HK-2 (cell line): ENCODE results near the gene ATP9A.
A peak's percentile ranks its signal among the peaks of the same experiment; 100 is the strongest.
"Not testable (repeated sequence)": the region's sequence is repeated elsewhere in the genome, so short reads cannot be mapped to it uniquely, and the experiment has no call there.

Source experiments
- DNase-seq: peaks from one replicate; pipeline ENCODE4 v3.0.0-alpha.2; 2018; ENCODE audit not compliant: unreplicated experiment

ATP9A gene

GRCh38 chr20:51578145-51578459 is 190.1 kb downstream of the ATP9A start:
- DNase-seq = no peak

- DNase-seq = no peak
These were observed 190.6 kb downstream of the ATP9A start for GRCh38 chr20:51577432-51578144.

- no peak for DNase-seq
These were observed 192.7 kb downstream of the ATP9A start for GRCh38 chr20:51575486-51575885.

GRCh38 chr20:51574248-51575033 is 193.7 kb downstream of the ATP9A start:
- DNase-seq = no peak

GRCh38 chr20:51573576-51574243 is 194.5 kb downstream of the ATP9A start:
- DNase-seq = no peak

GRCh38 chr20:51571460-51571794 is 196.8 kb downstream of the ATP9A start:
- DNase-seq = no peak

GRCh38 chr20:51570739-51571459 is 197.3 kb downstream of the ATP9A start:
- no peak for DNase-seq

GRCh38 chr20:51569815-51570738 is 198.1 kb downstream of the ATP9A start:
- DNase-seq = no peak

- DNase-seq = not testable (repeated sequence)
These were observed 199.7 kb downstream of the ATP9A start for GRCh38 chr20:51568533-51568932.

GRCh38 chr20:51567622-51568021 is 200.6 kb downstream of the ATP9A start:
- no peak for DNase-seq

GRCh38 chr20:51566594-51566993 is 201.6 kb downstream of the ATP9A start:
- no peak for DNase-seq

GRCh38 chr20:51565298-51566144 is 202.7 kb downstream of the ATP9A start:
- DNase-seq = no peak

GRCh38 chr20:51563486-51564332 is 204.5 kb downstream of the ATP9A start:
- DNase-seq = peak; percentile 49

- DNase-seq = no peak
These were observed 205.1 kb downstream of the ATP9A start for GRCh38 chr20:51563174-51563485.

- peak; percentile 44 for DNase-seq
These were observed 205.6 kb downstream of the ATP9A start for GRCh38 chr20:51562332-51563173.

- DNase-seq = no peak
These were observed 206.2 kb downstream of the ATP9A start for GRCh38 chr20:51562027-51562331.

- no peak for DNase-seq
These were observed 207.5 kb downstream of the ATP9A start for GRCh38 chr20:51560550-51561307.

GRCh38 chr20:51560042-51560441 is 208.1 kb downstream of the ATP9A start:
- DNase-seq = no peak
